SU-DHL-6 (cell line): Measurements from ENCODE around the gene COL21A1.

ENCODE experiments used
- H2AFZ ChIP-seq: fragments of 200-600 bp; sonication (generic); 2 replicates; pipeline ENCODE4 v1.6.1; 2014; ENCODE audit warnings: low read depth, mild to moderate bottlenecking, moderate library complexity, mixed read lengths, antibody characterized with exemption, low read length; ENCODE audit not compliant: severe bottlenecking
- H3F3A ChIP-seq: fragments of 200-600 bp; shearing (Covaris generic); 2 replicates; pipeline ENCODE4 v1.6.0; 2016; ENCODE audit warnings: antibody characterized with exemption, mild to moderate bottlenecking; ENCODE audit not compliant: insufficient read depth
- H3K27ac ChIP-seq: fragments of 200-600 bp; sonication (generic); 2 replicates; pipeline ENCODE4 v1.5.1; 2016; ENCODE audit warnings: low read depth, mild to moderate bottlenecking, low read length, moderate library complexity, mixed read lengths
- H3K27me3 ChIP-seq: fragments of 200-600 bp; sonication (generic), shearing (Covaris generic); 2 replicates; pipeline ENCODE4 v1.6.0; 2014; ENCODE audit warnings: mild to moderate bottlenecking, low read length
- H3K36me3 ChIP-seq: fragments of 200-600 bp; sonication (generic); 2 replicates; pipeline ENCODE4 v1.6.1; 2014; ENCODE audit warnings: mild to moderate bottlenecking, low read length, mixed read lengths
- H3K4me2 ChIP-seq: fragments of 300-600, 200-600 bp; shearing (Covaris generic), sonication (generic); 2 replicates; pipeline ENCODE4 v1.6.0; 2014; ENCODE audit warnings: low read length, low read depth, mild to moderate bottlenecking; ENCODE audit not compliant: poor library complexity, severe bottlenecking
- H3K4me3 ChIP-seq: fragments of 200-600 bp; sonication (generic); 2 replicates; pipeline ENCODE4 v1.5.1; 2014; ENCODE audit warnings: antibody characterized with exemption, low read length, mild to moderate bottlenecking, mixed read lengths; ENCODE audit not compliant: insufficient read depth, poor library complexity, severe bottlenecking
- H3K79me2 ChIP-seq: fragments of 200-600 bp; sonication (generic); 2 replicates; pipeline ENCODE4 v1.6.1; 2014; ENCODE audit warnings: mild to moderate bottlenecking, low read length, moderate library complexity; ENCODE audit not compliant: insufficient read depth
- H3K9ac ChIP-seq: fragments of 200-600 bp; sonication (generic); 2 replicates; pipeline ENCODE4 v1.7.0; 2014; ENCODE audit warnings: mild to moderate bottlenecking, low read length
- H3K9me2 ChIP-seq: fragments of 200-600 bp; sonication (generic); replicated peaks from 2 replicates; pipeline ENCODE4 v1.6.1; 2014; ENCODE audit warnings: low read length; ENCODE audit not compliant: insufficient read depth
- H3K9me3 ChIP-seq: fragments of 200-600 bp; sonication (generic); 2 replicates; pipeline ENCODE4 v1.6.1; 2014; ENCODE audit warnings: low read length, mixed read lengths; ENCODE audit not compliant: insufficient read depth
- H4K20me1 ChIP-seq: fragments of 200-600 bp; sonication (generic); 2 replicates; pipeline ENCODE4 v1.6.1; 2014; ENCODE audit warnings: low read depth, mild to moderate bottlenecking, antibody characterized with exemption, low read length, moderate library complexity, mixed read lengths
- EZH2phosphoT487 ChIP-seq: fragments of 200-600 bp; sonication (generic), shearing (Covaris generic); conservative IDR thresholded peaks from 2 replicates; pipeline ENCODE4 v1.6.1; 2018; ENCODE audit warnings: mild to moderate bottlenecking, antibody characterized with exemption, low read length, moderate library complexity, mixed read lengths
- TF ChIP-seq, protein P1 (sequence below): fragments of 200-600 bp; sonication (generic); IDR thresholded peaks from one replicate; pipeline ENCODE4 v1.5.1; 2017; ENCODE audit warnings: antibody characterized with exemption, mild to moderate bottlenecking, low read length, moderate library complexity; ENCODE audit not compliant: insufficient read depth, poor library complexity, severe bottlenecking

The COL21A1 gene

DNA sequence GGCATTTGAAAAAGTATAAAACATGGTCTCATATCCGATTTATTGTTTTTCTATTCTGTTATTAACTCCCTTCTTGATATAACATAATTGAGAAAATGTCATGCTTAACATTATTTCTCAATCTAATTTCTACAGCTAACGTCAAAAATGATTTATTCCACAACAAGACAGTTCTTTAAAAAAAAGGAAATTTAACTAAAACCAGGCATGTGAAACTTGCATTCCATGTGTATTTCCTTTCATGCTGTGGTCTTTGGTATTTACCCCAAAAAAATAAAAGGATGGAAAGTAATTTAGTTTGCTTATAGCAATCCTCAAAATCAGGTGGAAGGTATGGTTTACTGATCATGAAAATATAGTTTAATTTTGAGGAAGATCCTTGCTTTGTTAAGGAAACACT, 142.8 kb downstream of the COL21A1 start:
- H3K9me3 ChIP-seq: no peaks in the 10 kb centered on the region
- no peaks in the 10 kb centered on the region for H3K27me3 ChIP-seq
- no peaks in the 10 kb centered on the region for H3K79me2 ChIP-seq
- no peaks in the 10 kb centered on the region for H3K36me3 ChIP-seq
- TF ChIP-seq, protein P1, sequence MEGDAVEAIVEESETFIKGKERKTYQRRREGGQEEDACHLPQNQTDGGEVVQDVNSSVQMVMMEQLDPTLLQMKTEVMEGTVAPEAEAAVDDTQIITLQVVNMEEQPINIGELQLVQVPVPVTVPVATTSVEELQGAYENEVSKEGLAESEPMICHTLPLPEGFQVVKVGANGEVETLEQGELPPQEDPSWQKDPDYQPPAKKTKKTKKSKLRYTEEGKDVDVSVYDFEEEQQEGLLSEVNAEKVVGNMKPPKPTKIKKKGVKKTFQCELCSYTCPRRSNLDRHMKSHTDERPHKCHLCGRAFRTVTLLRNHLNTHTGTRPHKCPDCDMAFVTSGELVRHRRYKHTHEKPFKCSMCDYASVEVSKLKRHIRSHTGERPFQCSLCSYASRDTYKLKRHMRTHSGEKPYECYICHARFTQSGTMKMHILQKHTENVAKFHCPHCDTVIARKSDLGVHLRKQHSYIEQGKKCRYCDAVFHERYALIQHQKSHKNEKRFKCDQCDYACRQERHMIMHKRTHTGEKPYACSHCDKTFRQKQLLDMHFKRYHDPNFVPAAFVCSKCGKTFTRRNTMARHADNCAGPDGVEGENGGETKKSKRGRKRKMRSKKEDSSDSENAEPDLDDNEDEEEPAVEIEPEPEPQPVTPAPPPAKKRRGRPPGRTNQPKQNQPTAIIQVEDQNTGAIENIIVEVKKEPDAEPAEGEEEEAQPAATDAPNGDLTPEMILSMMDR: no peak
- TF ChIP-seq EZH2phosphoT487: no peak
- H4K20me1 ChIP-seq: no peaks in the 10 kb centered on the region; the same call in 1 of the 2 replicates
- no peak overlapping the region for H3K4me2 ChIP-seq
- H3K9ac ChIP-seq: no peak overlapping the region
- no peaks in the 10 kb centered on the region for H3F3A ChIP-seq
- no peak overlapping the region for H3K27ac ChIP-seq
- no peak overlapping the region for H2AFZ ChIP-seq
- H3K9me2 ChIP-seq: 0 out of 2 replicates have a peak, but pooled peaks cover under 1% of the 10 kb centered on the region
- H3K4me3 ChIP-seq: no peak overlapping the region

DNA sequence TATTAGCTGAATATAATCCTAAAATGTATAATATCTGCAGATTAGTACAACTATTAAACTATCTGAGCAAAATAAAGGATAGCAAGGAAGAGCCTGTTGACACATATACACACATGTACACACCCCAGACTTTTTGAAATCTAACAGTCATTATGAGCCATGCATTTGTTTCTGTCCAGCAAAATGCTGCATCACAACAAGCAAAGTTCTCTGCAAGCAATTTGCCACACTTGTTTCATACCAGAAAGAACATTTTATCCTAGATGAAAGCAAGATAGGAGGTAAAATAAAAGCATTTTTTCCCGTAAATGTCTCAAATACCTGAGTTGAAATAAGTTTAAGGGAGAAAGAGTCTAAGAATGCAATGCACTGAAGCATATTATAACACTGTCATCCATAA, 145.2 kb downstream of the COL21A1 start:
- Histone ChIP-seq H2AFZ (no peak overlapping the region), H3K4me3 (no peak overlapping the region), H4K20me1 (no peaks in the 10 kb centered on the region), H3K27ac (no peak overlapping the region), H3K9me3 (no peaks in the 10 kb centered on the region), H3K79me2 (no peaks in the 10 kb centered on the region), H3K27me3 (no peaks in the 10 kb centered on the region), H3K4me2 (no peak overlapping the region), H3K36me3 (no peaks in the 10 kb centered on the region), H3K9me2 (no peaks in the 10 kb centered on the region; the same call in 1 of the 2 replicates), H3K9ac (no peak overlapping the region), H3F3A (peaks cover 3% of the 10 kb centered on the region; the same call in 1 of the 2 replicates)
- TF ChIP-seq, protein P1: no peak
- no peak for TF ChIP-seq EZH2phosphoT487

GRCh38 chr6:56101141-56101553, 146.2 kb downstream of the COL21A1 start:
- H4K20me1 ChIP-seq: no peaks in the 10 kb centered on the region
- H3K4me3 ChIP-seq: no peak overlapping the region
- no peak overlapping the region for H3K27ac ChIP-seq
- no peak overlapping the region for H3K4me2 ChIP-seq
- no peak overlapping the region for H2AFZ ChIP-seq
- no peaks in the 10 kb centered on the region for H3K27me3 ChIP-seq
- H3K9me2 ChIP-seq: no peaks in the 10 kb centered on the region; the same call in 1 of the 2 replicates
- no peak overlapping the region for H3K9ac ChIP-seq
- H3F3A ChIP-seq: peaks cover 3% of the 10 kb centered on the region; the same call in 1 of the 2 replicates
- no peak for TF ChIP-seq EZH2phosphoT487
- TF ChIP-seq, protein P1: no peak
- no peaks in the 10 kb centered on the region for H3K36me3 ChIP-seq
- no peaks in the 10 kb centered on the region for H3K9me3 ChIP-seq
- no peaks in the 10 kb centered on the region for H3K79me2 ChIP-seq
